Stimulated activated effector memory CD8-positive, alpha-beta T cell treated with anti-CD3 and anti-CD28 coated beads, Interleukin-12 subunit alpha, Interleukin-12 subunit beta, amount 100 ng/mL, for 72 hours (primary cell): ENCODE measurements around the gene KLF18.
"Not testable (repeated sequence)": the region's sequence is repeated elsewhere in the genome, so short reads cannot be mapped to it uniquely, and the experiment has no call there.

Experiments used
- ATAC-seq: fragments of 150-1000 bp; cut with Tn5 transposase; 2 replicates; pipeline ENCODE4 v1.10.0; 2021
- DNase-seq, 2 donors: peaks; one replicate each; pipeline ENCODE4 v3.0.0; 2021 to 2022; ENCODE audit warnings: low spot score in 2 of 2
- H3K27ac Mint-ChIP-seq: one replicate; pipeline ENCODE4 v1.8.0; 2022; ENCODE audit warnings: mild to moderate bottlenecking, mixed read lengths
- H3K36me3 Mint-ChIP-seq: one replicate; pipeline ENCODE4 v1.8.0; 2022; ENCODE audit warnings: mild to moderate bottlenecking, mixed read lengths
- H3K4me1 Mint-ChIP-seq: one replicate; pipeline ENCODE4 v1.8.0; 2022; ENCODE audit warnings: mixed read lengths
- H3K4me3 Mint-ChIP-seq: one replicate; pipeline ENCODE4 v1.8.0; 2022; ENCODE audit warnings: mild to moderate bottlenecking, mixed read lengths
- H3K9me3 Mint-ChIP-seq: one replicate; pipeline ENCODE4 v1.8.0; 2022; ENCODE audit warnings: mixed read lengths

KLF18 gene

DNA sequence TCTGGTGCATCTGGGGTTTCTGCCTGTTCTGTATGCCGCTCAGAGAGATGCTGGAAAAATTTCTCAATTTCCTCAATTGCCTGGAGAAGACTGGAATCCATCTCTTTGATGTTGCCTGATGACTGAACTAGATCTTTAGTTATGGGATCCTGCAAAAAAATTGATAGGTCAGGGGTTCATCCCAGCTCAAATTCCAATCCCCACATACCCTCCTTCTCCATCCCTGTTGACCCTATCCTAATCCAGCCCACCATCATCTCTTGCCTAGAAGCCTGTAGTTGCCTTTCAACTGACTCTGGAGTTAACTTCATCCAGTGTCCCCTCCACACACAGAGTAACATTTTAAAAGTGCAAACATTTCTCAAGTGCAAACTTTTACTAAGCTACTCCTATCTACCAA, at the start of gene KLF18:
KLF18 (minus strand) TSS at position 101 of the 400 bp plus-strand sequence; CDS start at position 101, 0 bp downstream.
- Mint-ChIP-seq H3K36me3 (no peaks in the 10 kb centered on the region), H3K4me1 (no peaks in the 10 kb centered on the region), H3K4me3 (no peak within 1 kb of the TSS), H3K27ac (no peak within 1 kb of the TSS), H3K9me3 (peaks cover 16% of the 10 kb centered on the region)
- DNase-seq, result no peak
- ATAC-seq, result no peak

- no peaks in the 10 kb centered on the region for H3K9me3 Mint-ChIP-seq
- H3K36me3 Mint-ChIP-seq, result no peaks in the 10 kb centered on the region
- ATAC-seq (no peak), DNase-seq (no peak)
- H3K27ac Mint-ChIP-seq, result no peak overlapping the region
- no peaks in the 10 kb centered on the region for H3K4me1 Mint-ChIP-seq
- no peak overlapping the region for H3K4me3 Mint-ChIP-seq
These were observed 33.2 kb upstream of the KLF18 start for GRCh38 chr1:44174630-44175029.

DNA sequence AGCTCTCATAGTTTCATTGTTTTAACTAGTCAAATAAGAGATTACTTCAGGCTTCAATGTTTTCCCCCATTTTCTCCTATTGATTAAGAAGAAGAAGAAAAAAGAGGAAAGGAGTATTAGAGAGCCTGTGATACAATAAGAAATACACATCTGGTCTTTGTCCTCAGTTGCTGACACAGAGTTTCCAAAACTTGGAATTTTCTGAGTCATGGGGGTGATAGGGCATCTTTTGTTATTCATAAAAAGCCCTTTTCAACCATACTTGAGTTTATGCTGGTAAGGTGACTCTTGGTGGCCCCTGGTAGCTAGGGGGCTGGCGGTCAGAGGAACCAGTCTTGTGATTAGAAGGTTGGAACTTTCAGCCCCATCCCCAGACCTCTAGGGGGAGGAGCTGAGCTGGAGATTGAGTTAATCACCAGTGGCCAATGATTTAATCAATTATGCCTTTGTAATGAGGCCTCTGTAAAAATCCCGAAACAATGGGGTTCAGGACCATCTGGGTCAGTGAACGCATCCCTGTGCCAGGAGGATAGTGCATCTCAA, 28.9 kb upstream of the KLF18 start:
- H3K27ac Mint-ChIP-seq, result no peak overlapping the region
- DNase-seq, result no peak
- no peaks in the 10 kb centered on the region for H3K9me3 Mint-ChIP-seq
- H3K4me3 Mint-ChIP-seq, result no peak overlapping the region
- ATAC-seq, result no peak
- no peaks in the 10 kb centered on the region for H3K36me3 Mint-ChIP-seq
- H3K4me1 Mint-ChIP-seq, result peaks cover 7% of the 10 kb centered on the region

DNA sequence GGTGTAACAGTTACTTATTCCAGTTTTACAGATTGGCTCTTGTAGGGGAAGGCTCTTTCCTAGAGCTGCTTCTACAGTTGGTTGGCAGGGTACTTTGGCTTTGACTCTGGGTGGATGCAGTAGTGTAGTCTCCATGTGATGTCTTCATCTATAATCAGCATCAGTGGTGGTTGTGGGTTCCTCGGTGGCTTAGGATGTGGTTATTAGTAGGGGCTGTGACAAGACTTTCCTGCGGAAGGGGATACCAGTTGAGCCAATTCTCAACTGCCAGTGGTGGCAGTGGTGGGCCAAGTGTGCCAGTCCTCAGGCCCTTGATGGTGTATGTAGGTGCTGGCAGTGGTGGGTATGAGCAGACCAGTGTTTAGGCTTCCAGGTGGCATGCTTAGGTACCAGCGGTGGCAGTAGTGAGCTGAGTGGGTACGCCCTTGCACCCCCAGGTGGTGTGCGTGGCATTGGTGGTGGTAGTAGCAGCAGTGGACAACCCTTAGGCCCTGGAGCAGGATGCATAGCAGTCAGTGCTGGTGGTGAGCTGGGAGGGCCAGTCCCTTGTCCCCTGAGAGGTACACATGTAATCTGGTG, 27.2 kb upstream of the KLF18 start:
- no peak overlapping the region for H3K4me3 Mint-ChIP-seq
- no peaks in the 10 kb centered on the region for H3K36me3 Mint-ChIP-seq
- no peak overlapping the region for H3K27ac Mint-ChIP-seq
- ATAC-seq (peak; percentile 16), DNase-seq (no peak)
- no peaks in the 10 kb centered on the region for H3K9me3 Mint-ChIP-seq
- H3K4me1 Mint-ChIP-seq, result peaks cover 7% of the 10 kb centered on the region

GRCh38 chr1:44161546-44161945, 20.1 kb upstream of the KLF18 start:
- no peak for ATAC-seq
- no peaks in the 10 kb centered on the region for H3K36me3 Mint-ChIP-seq
- DNase-seq, result peak in 1 of 2 donors; percentile 13
- no peak overlapping the region for H3K27ac Mint-ChIP-seq
- H3K4me1 Mint-ChIP-seq, result no peaks in the 10 kb centered on the region
- no peaks in the 10 kb centered on the region for H3K9me3 Mint-ChIP-seq
- H3K4me3 Mint-ChIP-seq, result no peak overlapping the region

GRCh38 chr1:44158871-44159270, 17.4 kb upstream of the KLF18 start:
- no peak overlapping the region for H3K27ac Mint-ChIP-seq
- ATAC-seq, result no peak

GRCh38 chr1:44157903-44158302, 16.5 kb upstream of the KLF18 start:
- Mint-ChIP-seq H3K4me1 (no peaks in the 10 kb centered on the region), H3K4me3 (no peak overlapping the region), H3K27ac (no peak overlapping the region), H3K36me3 (no peaks in the 10 kb centered on the region), H3K9me3 (no peaks in the 10 kb centered on the region)
- ATAC-seq (no peak), DNase-seq (no peak)

More at GRCh38 chr1:44158871-44159270, 17.4 kb upstream of the KLF18 start:
- Mint-ChIP-seq H3K36me3 (no peaks in the 10 kb centered on the region), H3K9me3 (no peaks in the 10 kb centered on the region), H3K4me3 (no peak overlapping the region), H3K4me1 (no peaks in the 10 kb centered on the region)
- DNase-seq, result no peak

DNA sequence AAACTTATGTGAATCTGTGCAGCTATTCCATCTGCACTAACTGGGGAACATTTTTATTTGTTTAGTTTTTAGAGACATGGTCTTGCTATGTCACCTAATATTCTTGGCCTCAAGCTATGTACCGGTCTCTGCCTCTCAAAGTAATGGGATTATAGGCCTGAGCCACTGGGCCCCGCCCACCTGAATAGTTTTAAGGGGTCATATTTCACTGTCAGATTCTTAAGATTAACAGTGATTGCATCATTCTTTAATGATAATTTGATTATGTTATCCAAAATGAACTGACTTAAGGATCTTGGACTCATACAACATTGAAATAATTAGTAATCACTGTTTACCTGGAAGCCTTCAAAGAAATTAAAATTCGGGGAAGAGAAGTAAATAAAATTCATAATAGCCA, 12.6 kb upstream of the KLF18 start:
- peak in 1 of 2 donors; percentile 2 for DNase-seq
- no peaks in the 10 kb centered on the region for H3K4me1 Mint-ChIP-seq

DNA sequence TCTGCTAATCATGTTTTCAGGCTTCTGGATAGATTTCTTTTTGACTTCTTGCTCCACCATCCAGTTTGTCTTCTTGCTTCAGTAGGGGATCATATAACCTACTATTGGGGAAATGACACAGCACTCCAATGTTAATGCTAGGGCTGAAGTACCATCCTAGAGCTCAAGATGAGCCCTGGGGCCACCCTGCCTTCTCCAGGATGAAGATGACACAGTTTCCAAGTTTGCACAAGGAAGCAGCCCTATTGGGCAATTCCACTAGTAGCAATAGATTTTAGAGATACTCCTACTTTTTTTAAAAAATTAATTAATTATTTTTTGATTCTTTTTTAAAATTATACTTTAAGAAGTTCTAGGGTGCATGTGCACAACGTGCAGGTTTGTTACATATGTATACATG, 11.3 kb upstream of the KLF18 start:
- Mint-ChIP-seq H3K9me3 (peaks cover under 1% of the 10 kb centered on the region), H3K36me3 (no peaks in the 10 kb centered on the region), H3K4me1 (no peaks in the 10 kb centered on the region), H3K27ac (no peak overlapping the region), H3K4me3 (no peak overlapping the region)
- ATAC-seq (no peak), DNase-seq (no peak)

More for the DNA sequence above, 12.6 kb upstream of the KLF18 start:
- Mint-ChIP-seq H3K4me3 (no peak overlapping the region), H3K27ac (no peak overlapping the region), H3K9me3 (no peaks in the 10 kb centered on the region), H3K36me3 (no peaks in the 10 kb centered on the region)
- no peak for ATAC-seq

GRCh38 chr1:44151808-44152207, 10.4 kb upstream of the KLF18 start:
- H3K4me3 Mint-ChIP-seq, result no peak overlapping the region
- H3K9me3 Mint-ChIP-seq, result peaks cover 2% of the 10 kb centered on the region
- no peaks in the 10 kb centered on the region for H3K4me1 Mint-ChIP-seq
- DNase-seq, result no peak
- H3K27ac Mint-ChIP-seq, result no peak overlapping the region
- H3K36me3 Mint-ChIP-seq, result no peaks in the 10 kb centered on the region
- ATAC-seq, result no peak

DNA sequence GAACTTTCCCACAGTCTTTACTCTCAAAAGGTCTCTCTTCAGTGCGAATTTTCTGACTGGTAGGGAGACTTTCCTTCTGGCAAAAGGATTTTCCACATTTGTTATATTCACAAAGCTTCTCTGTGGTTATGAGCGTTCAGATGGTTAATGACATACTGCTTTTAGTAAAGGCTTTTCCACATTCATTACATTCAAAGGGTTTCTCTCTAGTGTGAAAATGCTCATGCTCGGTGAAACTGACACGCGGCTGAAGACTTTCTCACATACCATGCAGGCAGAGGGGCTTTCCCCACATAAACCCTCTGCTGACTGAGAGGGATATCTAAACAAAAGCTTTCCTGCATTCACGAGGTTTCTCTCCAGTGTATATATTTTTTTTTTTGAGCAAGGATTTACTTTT, 9.9 kb upstream of the KLF18 start:
- H3K36me3 Mint-ChIP-seq, result no peaks in the 10 kb centered on the region
- H3K4me1 Mint-ChIP-seq, result no peaks in the 10 kb centered on the region
- no peak for ATAC-seq
- no peak overlapping the region for H3K4me3 Mint-ChIP-seq
- no peak for DNase-seq
- peaks cover 2% of the 10 kb centered on the region for H3K9me3 Mint-ChIP-seq
- H3K27ac Mint-ChIP-seq, result no peak overlapping the region

- H3K36me3 Mint-ChIP-seq, result no peaks in the 10 kb centered on the region
- H3K9me3 Mint-ChIP-seq, result peaks cover 18% of the 10 kb centered on the region
- H3K4me1 Mint-ChIP-seq, result no peaks in the 10 kb centered on the region
- ATAC-seq (no peak), DNase-seq (no peak)
- H3K27ac Mint-ChIP-seq, result no peak overlapping the region
- H3K4me3 Mint-ChIP-seq, result no peak overlapping the region
These were observed 6.2 kb upstream of the KLF18 start for GRCh38 chr1:44147582-44147981.

GRCh38 chr1:44146536-44147361, 5.3 kb upstream of the KLF18 start:
- ATAC-seq (no peak), DNase-seq (no peak)
- Mint-ChIP-seq H3K4me3 (no peak overlapping the region), H3K36me3 (no peaks in the 10 kb centered on the region), H3K9me3 (peaks cover 18% of the 10 kb centered on the region), H3K27ac (no peak overlapping the region), H3K4me1 (no peaks in the 10 kb centered on the region)

GRCh38 chr1:44144962-44145756, 3.7 kb upstream of the KLF18 start:
- ATAC-seq (no peak), DNase-seq (no peak)
- Mint-ChIP-seq H3K4me3 (no peak overlapping the region), H3K4me1 (no peaks in the 10 kb centered on the region), H3K27ac (no peak overlapping the region), H3K9me3 (peaks cover 18% of the 10 kb centered on the region), H3K36me3 (no peaks in the 10 kb centered on the region)

DNA sequence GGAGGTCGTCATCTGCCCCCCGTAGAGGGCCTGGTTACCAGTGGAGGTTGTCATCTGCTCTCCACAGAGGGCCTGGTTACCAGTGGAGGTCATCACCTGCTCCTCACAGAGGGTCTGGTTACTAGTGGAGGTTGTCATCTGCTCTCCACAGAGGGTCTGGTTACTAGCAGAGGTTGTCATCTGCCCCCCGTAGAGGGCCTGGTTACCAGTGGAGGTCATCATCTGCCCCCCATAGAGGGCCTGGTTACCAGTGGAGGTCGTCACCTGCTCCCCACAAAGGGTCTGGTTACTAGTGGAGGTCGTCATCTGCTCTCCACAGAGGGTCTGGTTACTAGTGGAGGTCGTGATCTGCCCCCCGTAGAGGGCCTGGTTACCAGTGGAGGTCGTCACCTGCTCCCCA, 1.9 kb downstream of the KLF18 start:
- not testable (repeated sequence) for H3K4me1 Mint-ChIP-seq, DNase-seq, H3K4me3 Mint-ChIP-seq, H3K36me3 Mint-ChIP-seq, ATAC-seq, H3K27ac Mint-ChIP-seq
- H3K9me3 Mint-ChIP-seq, result peaks cover 12% of the 10 kb centered on the region
